Neutrophil (primary cell): ENCODE data around the gene MOGAT1.

Experiments used
- H3K27ac ChIP-seq: fragments of 200-600 bp; sonication (generic); 2 replicates; pipeline ENCODE4 v1.5.1; 2016; ENCODE audit warnings: mild to moderate bottlenecking, moderate library complexity
- H3K27me3 ChIP-seq: fragments of 200-600 bp; sonication (generic); 2 replicates; pipeline ENCODE4 v1.6.0; 2016; ENCODE audit warnings: mild to moderate bottlenecking
- H3K36me3 ChIP-seq: fragments of 200-600 bp; sonication (generic); 2 replicates; pipeline ENCODE4 v1.5.1; 2017
- H3K4me1 ChIP-seq, 2 experiments: fragments of 200-600 bp in 1 of 2; sonication (generic) in 1 of 2; 1 replicate in 1 of 2; 2 replicates in 1 of 2; pipeline versions ENCODE4 v1.5.1 to v1.6.1; 2013 to 2016; ENCODE audit warnings: low read depth in 1 of 2, low read length in 1 of 2, mild to moderate bottlenecking in 1 of 2, moderate library complexity in 1 of 2; ENCODE audit not compliant: control insufficient read depth in 1 of 2, insufficient read depth in 1 of 2
- H3K4me3 ChIP-seq, 2 experiments: fragments of 200-600 bp in 1 of 2; sonication (generic) in 1 of 2; 1 replicate in 1 of 2; 2 replicates in 1 of 2; pipeline ENCODE4 v1.5.1; 2013 to 2016; ENCODE audit warnings: low read depth in 1 of 2, low read length in 1 of 2, mild to moderate bottlenecking in 1 of 2, moderate library complexity in 1 of 2
- H3K9me3 ChIP-seq: fragments of 200-600 bp; sonication (generic); 2 replicates; pipeline ENCODE4 v1.5.1; 2016
- TF ChIP-seq, protein P1 (sequence below): fragments of 200-600 bp; sonication (generic); IDR thresholded peaks from 2 replicates; pipeline ENCODE4 v1.5.1; 2016; ENCODE audit warnings: antibody characterized with exemption

The MOGAT1 gene

GRCh38 chr2:222733470-222733845, 62.0 kb downstream of the MOGAT1 start:
- Histone ChIP-seq H3K36me3 (no peaks in the 10 kb centered on the region), H3K27ac (no peak overlapping the region), H3K4me1 (no peaks in the 10 kb centered on the region), H3K4me3 (no peak overlapping the region), H3K9me3 (no peaks in the 10 kb centered on the region), H3K27me3 (peaks cover 62% of the 10 kb centered on the region)
- TF ChIP-seq, protein P1, sequence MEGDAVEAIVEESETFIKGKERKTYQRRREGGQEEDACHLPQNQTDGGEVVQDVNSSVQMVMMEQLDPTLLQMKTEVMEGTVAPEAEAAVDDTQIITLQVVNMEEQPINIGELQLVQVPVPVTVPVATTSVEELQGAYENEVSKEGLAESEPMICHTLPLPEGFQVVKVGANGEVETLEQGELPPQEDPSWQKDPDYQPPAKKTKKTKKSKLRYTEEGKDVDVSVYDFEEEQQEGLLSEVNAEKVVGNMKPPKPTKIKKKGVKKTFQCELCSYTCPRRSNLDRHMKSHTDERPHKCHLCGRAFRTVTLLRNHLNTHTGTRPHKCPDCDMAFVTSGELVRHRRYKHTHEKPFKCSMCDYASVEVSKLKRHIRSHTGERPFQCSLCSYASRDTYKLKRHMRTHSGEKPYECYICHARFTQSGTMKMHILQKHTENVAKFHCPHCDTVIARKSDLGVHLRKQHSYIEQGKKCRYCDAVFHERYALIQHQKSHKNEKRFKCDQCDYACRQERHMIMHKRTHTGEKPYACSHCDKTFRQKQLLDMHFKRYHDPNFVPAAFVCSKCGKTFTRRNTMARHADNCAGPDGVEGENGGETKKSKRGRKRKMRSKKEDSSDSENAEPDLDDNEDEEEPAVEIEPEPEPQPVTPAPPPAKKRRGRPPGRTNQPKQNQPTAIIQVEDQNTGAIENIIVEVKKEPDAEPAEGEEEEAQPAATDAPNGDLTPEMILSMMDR, result no peak

DNA sequence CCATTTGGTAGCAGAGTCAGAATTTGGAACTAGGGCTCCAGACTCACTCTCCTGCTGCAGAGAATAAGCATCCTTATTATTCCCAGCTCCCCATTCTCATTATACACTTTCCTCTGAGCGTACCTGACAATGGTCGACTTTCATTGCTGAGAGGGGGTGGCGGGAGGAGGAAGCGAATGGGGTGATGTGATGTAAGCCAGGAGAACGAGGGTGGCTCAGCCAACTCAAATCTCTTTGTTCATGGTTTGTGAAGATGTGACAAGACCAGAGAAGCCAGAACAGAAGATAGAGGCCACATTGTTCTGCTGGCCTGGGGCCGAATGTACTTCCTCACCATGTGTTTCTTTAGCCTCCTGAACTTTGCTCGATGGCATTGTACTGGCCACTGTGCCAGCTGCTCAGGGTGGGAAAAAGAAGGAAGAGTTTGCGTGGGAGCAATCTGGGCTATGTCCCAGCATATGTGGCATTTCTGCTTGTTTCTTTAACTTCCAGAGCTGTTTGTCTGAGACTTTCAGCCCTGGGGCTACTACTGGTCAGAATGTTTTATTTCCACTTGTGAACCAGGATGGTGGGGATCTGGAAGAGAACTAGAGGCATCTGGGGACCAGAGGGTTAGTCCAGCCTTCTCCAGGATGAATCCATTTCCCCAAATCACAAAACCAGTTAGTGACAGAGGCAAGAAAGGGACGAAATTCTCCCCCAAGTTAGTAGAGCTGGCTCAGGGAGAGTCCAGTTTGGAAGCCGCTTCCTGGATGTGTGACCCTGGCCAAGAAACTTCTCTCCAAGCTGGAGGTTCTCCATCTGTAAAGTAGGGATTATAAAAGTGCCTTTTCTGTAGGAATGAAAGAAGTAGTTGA, 62.6 kb downstream of the MOGAT1 start:
- Histone ChIP-seq H3K27ac (no peak overlapping the region), H3K4me3 (no peak overlapping the region)
- TF ChIP-seq, protein P1, result no peak

GRCh38 chr2:222734703-222735014, 63.2 kb downstream of the MOGAT1 start:
- H3K9me3 ChIP-seq, result no peaks in the 10 kb centered on the region
- H3K4me1 ChIP-seq, result no peaks in the 10 kb centered on the region
- TF ChIP-seq, protein P1, result no peak
- H3K27me3 ChIP-seq, result peaks cover 71% of the 10 kb centered on the region
- H3K36me3 ChIP-seq, result no peaks in the 10 kb centered on the region
- H3K4me3 ChIP-seq, result no peak overlapping the region
- H3K27ac ChIP-seq, result no peak overlapping the region

More for the DNA sequence above, 62.6 kb downstream of the MOGAT1 start:
- peaks cover 67% of the 10 kb centered on the region for H3K27me3 ChIP-seq
- no peaks in the 10 kb centered on the region for H3K4me1 ChIP-seq
- no peaks in the 10 kb centered on the region for H3K9me3 ChIP-seq
- H3K36me3 ChIP-seq, result no peaks in the 10 kb centered on the region

DNA sequence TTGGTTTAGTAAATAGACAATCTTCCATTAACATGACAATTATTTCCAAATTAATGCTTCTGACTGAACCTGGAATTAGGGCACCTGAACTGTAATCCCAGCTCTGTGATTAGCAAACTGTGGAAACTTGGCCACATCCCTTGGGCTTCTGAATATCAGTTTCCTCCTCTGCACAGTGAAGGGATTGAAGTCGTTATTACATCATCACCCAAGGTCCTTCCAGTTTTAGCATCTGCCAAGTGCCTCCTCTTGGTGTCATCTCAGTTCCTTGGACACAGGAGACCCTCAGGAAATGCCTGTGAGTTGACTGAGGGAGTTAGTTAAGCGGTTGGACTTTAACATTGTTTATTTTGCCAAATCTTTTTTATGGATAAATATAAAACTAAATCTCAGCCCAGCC, 64.8 kb downstream of the MOGAT1 start:
- H3K27ac ChIP-seq, result no peak overlapping the region
- H3K36me3 ChIP-seq, result no peaks in the 10 kb centered on the region
- TF ChIP-seq, protein P1, result no peak
- H3K27me3 ChIP-seq, result peaks cover 71% of the 10 kb centered on the region
- no peak overlapping the region for H3K4me3 ChIP-seq
- H3K4me1 ChIP-seq, result peaks cover 11 to 12% of the 10 kb centered on the region in 2 experiments
- no peaks in the 10 kb centered on the region for H3K9me3 ChIP-seq

DNA sequence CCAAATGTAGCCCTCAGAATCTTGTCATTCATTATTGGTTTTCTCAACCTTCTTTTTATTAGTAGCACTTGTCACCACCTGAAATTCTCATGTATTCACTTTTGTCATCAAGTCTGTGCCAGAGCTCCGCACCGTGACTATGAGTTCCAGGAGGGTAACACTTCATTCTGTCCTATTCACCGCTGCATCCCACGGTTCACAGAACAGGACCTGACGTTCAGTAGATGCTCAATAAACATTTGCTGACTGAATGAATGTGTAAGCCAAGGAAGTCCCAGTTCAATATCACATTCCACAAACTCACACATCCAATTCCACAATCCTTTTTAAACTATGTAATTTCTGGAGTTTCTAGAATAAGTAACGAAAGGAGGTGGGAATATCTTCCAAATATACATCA, 65.5 kb downstream of the MOGAT1 start:
- peaks cover 14 to 15% of the 10 kb centered on the region in 2 experiments for H3K4me1 ChIP-seq
- TF ChIP-seq, protein P1, result no peak
- H3K9me3 ChIP-seq, result no peaks in the 10 kb centered on the region
- H3K27ac ChIP-seq, result no peak overlapping the region
- H3K36me3 ChIP-seq, result no peaks in the 10 kb centered on the region
- peaks cover 71% of the 10 kb centered on the region for H3K27me3 ChIP-seq
- no peak overlapping the region for H3K4me3 ChIP-seq
